HPDE6-E6E7 (cell line): ENCODE results near the gene RASGRP1.
"Not testable (repeated sequence)": the region's sequence is repeated elsewhere in the genome, so short reads cannot be mapped to it uniquely, and the experiment has no call there.

Source experiments
- DNase-seq: peaks from one replicate; pipeline ENCODE4 v3.0.0; 2011; ENCODE audit warnings: missing footprints; ENCODE audit errors: extremely low spot score

RASGRP1 gene

GRCh38 chr15:38564557-38565286, at the start of gene RASGRP1:
Gene RASGRP1 (minus strand): TSS chr15:38564814. CDS start chr15:38564628, 186 bp downstream.
- peak; percentile 22 for DNase-seq

- no peak for DNase-seq
These were observed 48.5 kb upstream of the RASGRP1 start for GRCh38 chr15:38613085-38613484.

- no peak for DNase-seq
These were observed 47.7 kb upstream of the RASGRP1 start for GRCh38 chr15:38612159-38612863.

DNA sequence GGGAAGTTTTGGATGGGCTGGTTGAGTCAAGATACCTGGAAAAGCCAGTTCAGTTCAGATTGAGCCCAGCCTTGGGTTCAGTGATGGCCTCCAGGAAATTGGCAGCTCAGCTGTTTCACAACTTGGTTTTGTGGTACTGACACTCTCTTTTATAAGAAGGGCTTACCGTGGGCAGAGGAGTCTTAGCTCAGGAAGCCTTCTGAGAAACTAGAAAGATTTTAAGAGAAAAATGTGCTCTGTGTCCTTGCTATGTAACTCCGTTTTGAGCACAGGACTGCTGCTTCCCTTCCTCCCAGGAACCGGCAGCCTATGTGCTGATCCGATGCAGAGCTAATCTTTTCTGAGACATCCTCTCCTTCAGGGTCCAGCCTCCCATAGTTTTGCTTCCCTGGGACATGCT, 46.6 kb upstream of the RASGRP1 start:
- DNase-seq, result no peak

DNA sequence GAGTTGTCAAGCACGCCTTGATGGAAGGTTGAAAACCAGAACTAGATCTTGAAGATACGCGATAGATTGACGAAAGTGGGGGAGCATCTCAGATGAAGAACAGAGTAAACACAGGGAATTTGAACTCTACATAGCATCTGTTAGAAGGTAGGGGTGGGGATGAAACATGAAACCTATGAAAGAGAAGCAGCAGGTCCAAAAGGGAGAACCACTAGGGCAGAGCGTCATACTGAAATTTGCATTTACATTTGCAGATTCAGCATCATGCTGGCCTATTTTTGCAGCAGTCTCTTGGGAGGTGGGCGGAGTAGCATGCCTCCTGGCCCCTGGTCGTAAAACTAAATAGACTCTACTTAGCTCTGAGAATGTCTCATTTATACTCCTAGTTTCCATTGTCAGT, 46.1 kb upstream of the RASGRP1 start:
- no peak for DNase-seq

GRCh38 chr15:38609097-38609738, 44.6 kb upstream of the RASGRP1 start:
- no peak for DNase-seq

DNA sequence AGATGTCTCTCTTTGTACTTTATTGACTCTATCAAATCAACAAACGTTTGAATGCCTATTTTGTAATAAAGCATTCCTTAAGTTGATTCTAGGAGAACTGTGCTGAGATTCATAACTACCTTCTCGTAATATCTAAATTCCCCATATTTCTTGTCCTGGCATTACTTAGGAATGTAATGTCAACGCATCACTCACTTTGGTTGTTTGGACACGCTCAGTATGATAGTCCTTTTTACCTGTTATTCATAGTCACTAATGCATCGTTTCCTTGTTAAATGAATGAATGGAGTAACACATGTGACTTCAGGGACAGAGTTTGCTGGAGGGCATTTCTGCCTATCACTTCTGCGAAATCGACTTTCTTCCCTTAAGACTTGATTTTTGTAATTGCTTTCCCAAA, 44.1 kb upstream of the RASGRP1 start:
- no peak for DNase-seq

DNA sequence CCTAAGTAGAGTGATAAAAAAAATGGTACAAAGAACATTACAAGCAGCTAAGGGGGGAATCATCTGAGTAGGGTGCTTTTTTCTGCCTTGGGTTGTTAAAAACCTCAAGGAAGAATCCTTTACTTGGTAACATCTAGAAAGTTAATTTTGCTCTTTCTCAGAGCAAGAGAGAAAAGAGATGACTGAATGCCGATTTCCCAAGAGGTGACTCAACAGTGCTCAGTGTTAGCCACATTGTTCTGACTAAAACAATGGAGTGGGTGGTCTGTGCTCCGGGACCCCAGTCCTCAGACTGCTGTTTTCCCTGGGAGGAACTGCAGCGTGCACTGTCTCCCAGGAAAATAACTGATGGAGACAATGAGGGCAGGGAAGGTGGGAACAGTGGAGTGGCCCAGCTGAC, 41.1 kb upstream of the RASGRP1 start:
- DNase-seq, result no peak

DNA sequence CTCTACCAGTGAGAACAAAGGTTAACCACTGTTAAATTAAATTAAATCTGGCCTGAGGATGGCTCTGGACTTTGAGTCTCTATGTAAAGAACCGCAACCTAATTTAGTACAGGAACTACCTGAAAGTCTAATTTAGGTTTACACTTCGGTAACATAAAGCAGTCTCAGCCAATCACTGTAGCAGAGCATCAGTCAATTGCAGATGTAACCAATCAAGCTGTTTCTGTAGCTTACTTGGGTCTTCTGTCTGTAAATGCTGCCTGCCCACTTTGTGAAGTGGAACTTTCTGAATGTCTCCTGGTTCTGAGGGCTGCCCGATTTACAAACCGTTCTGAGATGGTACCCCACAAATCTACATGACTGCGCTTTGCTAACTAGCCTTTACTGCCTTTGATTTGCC, 39.1 kb upstream of the RASGRP1 start:
- DNase-seq, result no peak

- no peak for DNase-seq
These were observed 38.5 kb upstream of the RASGRP1 start for GRCh38 chr15:38602910-38603670.

GRCh38 chr15:38600236-38600635, 35.6 kb upstream of the RASGRP1 start:
- no peak for DNase-seq

- no peak for DNase-seq
These were observed 34.1 kb upstream of the RASGRP1 start for GRCh38 chr15:38598749-38599148.

DNA sequence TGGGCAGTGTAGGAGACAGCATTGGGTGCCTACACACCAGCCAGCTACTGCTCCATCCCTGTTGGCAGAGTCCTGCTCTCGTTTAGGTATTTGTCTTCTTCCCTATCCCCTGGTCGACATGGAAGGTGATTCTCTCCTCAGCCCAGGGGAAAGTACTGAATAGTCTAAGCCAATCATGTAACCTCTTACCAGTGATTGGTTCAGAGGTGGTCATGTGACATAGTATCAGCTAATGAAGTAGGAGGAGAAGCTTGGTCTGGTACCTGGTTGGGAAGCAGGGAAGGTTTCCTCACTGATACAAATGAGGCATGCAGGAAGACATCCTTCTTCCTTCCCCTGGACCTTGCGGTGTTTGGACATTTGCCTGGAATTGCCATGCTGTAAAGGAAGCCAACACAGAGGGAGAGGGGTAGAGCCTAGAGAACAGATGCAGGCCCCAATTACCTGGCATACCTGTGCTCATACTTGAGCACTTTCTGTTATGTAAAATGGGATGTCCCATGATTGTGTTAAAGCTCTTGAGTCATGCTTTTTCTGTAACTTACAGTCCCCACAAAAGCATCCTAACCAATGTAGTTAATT, 32.7 kb upstream of the RASGRP1 start:
- no peak for DNase-seq

DNA sequence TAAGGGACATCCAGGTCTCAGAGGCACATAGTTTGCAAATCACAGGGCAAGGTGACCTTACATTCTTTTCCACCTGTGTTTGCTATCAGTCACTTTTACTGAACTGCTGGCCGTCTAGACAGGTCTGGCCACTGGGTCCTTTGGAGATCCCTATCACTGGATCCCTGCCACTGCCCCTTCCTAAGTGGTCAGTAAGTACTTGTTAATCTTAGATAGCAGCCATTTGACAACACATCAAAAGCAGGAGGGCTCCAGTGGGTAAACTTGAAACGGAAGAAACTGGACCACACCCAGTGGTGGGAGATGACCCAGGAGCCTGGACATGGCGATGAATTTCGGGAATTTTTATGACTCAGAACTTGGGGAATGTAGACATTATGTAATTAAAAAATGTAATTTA, 28.9 kb upstream of the RASGRP1 start:
- no peak for DNase-seq

- DNase-seq, result peak; percentile 63
These were observed 24.9 kb upstream of the RASGRP1 start for GRCh38 chr15:38589502-38589901.

DNA sequence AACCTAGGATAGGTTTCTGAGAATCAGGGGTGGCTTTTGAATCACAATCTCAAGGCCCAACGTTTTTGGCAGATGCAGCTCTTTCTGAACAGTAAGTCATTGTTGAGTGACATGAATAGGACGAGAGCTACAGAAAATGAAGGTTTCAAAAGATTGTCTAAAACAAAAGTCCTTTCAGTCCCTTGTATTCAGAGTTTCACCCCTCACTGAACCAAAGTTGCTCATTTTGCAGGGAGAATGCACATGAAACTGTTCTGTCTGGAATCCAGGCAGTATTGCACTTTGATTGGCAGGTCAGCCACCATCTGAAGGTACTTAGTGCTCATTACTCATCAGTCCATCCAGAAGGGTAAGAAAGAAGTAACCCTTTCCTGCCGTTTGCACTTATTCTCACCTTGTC, 24.1 kb upstream of the RASGRP1 start:
- DNase-seq, result peak; percentile 12

- DNase-seq, result no peak
These were observed 22.6 kb upstream of the RASGRP1 start for GRCh38 chr15:38587214-38587613.

DNA sequence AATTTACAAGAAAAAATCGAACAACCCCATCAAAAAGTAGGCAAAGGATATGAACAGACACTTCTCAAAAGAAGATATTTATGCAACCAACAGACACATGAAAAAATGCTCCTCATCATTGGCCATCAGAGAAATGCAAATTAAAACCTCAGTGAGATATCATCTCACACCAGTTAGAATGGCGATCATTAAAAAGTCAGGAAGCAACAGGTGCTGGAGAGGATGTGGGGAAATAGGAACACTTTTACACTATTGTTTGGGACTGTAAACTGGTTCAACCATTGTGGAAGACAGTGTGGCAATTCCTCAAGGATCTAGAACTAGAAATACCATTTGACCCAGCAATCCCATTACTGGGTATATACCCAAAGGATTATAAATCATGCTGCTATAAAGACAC, 21.4 kb upstream of the RASGRP1 start:
- not testable (repeated sequence) for DNase-seq

DNA sequence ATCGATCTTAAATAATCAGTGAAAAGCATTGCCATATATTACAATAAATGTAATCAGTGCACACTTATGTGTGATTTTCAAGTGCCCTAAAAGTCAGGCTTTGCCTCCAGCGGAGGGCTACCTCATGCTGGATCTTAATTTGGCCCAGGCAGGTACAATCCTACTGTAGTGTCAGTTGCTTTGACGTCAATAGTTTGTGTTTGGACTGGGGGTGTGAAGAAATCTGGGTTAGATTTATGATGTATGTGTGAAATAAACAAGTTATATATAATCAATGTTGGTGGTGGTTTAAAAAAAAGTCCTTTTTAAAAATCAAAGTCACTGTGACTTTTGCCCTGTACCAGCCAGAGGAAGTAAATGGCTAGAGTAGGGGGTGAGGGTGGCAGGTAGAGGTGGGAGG, 14.0 kb upstream of the RASGRP1 start:
- no peak for DNase-seq

- no peak for DNase-seq
These were observed 12.9 kb upstream of the RASGRP1 start for GRCh38 chr15:38577424-38577987.

GRCh38 chr15:38576837-38577236, 12.2 kb upstream of the RASGRP1 start:
- DNase-seq, result no peak
